ENCODE measurements around the gene PCP4. TPM values are rescaled to one million over a fixed set of nuclear protein-coding genes. Genes with fewer than 3 reads are reported as not detected.

The PCP4 gene
- total RNA-seq, 1 experiment from 2014 or later: 0.77 TPM

GRCh38 chr21:39908265-39908923 is 41.2 kb downstream of the PCP4 start:
- WGBS (ENCODE audit: extremely low coverage, insufficient read length, low lambda C conversion rate): no CpG with 5 or more reads among the region's 9 CpGs
- Histone ChIP-seq H2BK5ac (ENCODE audit: insufficient read length, low read length) (no peak overlapping the region), H3K4me1 (ENCODE audit: insufficient read depth, low read length) (no peaks in the 10 kb centered on the region), H4K5ac (ENCODE audit: insufficient read length, low read depth, low read length) (no peak overlapping the region), H3K79me2 (ENCODE audit: insufficient read depth, low read length) (no peaks in the 10 kb centered on the region), H3K27ac (ENCODE audit: insufficient read length, low read depth, low read length) (no peak overlapping the region), H2BK120ac (ENCODE audit: low read depth, low read length, poor library complexity, severe bottlenecking) (no peak overlapping the region), H3K18ac (ENCODE audit: insufficient read length, low read depth, low read length) (no peak overlapping the region), H2AFZ (ENCODE audit: low read length) (no peak overlapping the region), H3K14ac (ENCODE audit: insufficient read depth, low read length) (no peak overlapping the region), H2BK12ac (ENCODE audit: insufficient read length, low read depth, low read length) (no peak overlapping the region), H3K56ac (ENCODE audit: insufficient read length, low read depth, low read length) (no peak overlapping the region), H3K23me2 (ENCODE audit: insufficient read length, low read depth, low read length, poor library complexity, severe bottlenecking) (no peaks in the 10 kb centered on the region), H3T11ph (ENCODE audit: low read length) (no peak overlapping the region), H3K9me3 (ENCODE audit: control insufficient read depth, low read depth, low read length) (no peaks in the 10 kb centered on the region), H3K23ac (ENCODE audit: insufficient read length, low read depth, low read length) (no peak overlapping the region), H4K8ac (replicated peaks; ENCODE audit: insufficient read length, low read depth, low read length) (no peak overlapping the region), H2BK15ac (ENCODE audit: low read depth, low read length) (no peak overlapping the region), H3K9ac (ENCODE audit: extremely low read depth, insufficient read length, low read length) (no peak overlapping the region), H2BK20ac (ENCODE audit: low read depth, low read length, poor library complexity, severe bottlenecking) (no peak overlapping the region), H3K4ac (ENCODE audit: low read depth, low read length) (no peak overlapping the region), H3K4me2 (ENCODE audit: insufficient read depth, insufficient read length, low read length) (no peak overlapping the region), H3K27me3 (ENCODE audit: insufficient read depth, low read length) (no peaks in the 10 kb centered on the region), H2AK5ac (ENCODE audit: insufficient read length, low read length) (no peak overlapping the region), H4K91ac (ENCODE audit: insufficient read length, low read depth, low read length) (no peak overlapping the region), H4K20me1 (ENCODE audit: control insufficient read depth, insufficient read depth, insufficient read length) (peaks cover 3% of the 10 kb centered on the region), H3K79me1 (ENCODE audit: insufficient read depth, low read depth, low read length, poor library complexity, severe bottlenecking) (no peaks in the 10 kb centered on the region)
- no peak overlapping the region; a peak in 1 of 5 replicates for H3K4me3 Mint-ChIP-seq
- H3K9me3 Mint-ChIP-seq: no peaks in the 10 kb centered on the region
- H3K27ac Mint-ChIP-seq: no peak overlapping the region
- no peaks in the 10 kb centered on the region; a peak in 1 of 7 replicates for H3K36me3 Mint-ChIP-seq (ENCODE audit: insufficient read depth in 1 of 3, low read depth in 3 of 3)
- peaks cover under 1 to 3% of the 10 kb centered on the region in 2 experiments; a peak in 3 of 4 replicates for H3K4me1 Mint-ChIP-seq
- H3K27me3 Mint-ChIP-seq (ENCODE audit: low read depth): no peaks in the 10 kb centered on the region
- DNase-seq: peak; percentile 74
- peak; percentile 46; the same call in 2 of the 3 replicates for TF ChIP-seq CTCF (conservative IDR thresholded peaks at IDR 0.05)

Measured in H9 (cell line).